SHP77 (cell line): ENCODE measurements around the gene IQCE.
A peak's percentile ranks its signal among the peaks of the same experiment; 100 is the strongest.

Experiments
- DNase-seq, 2 experiments: peaks; one replicate each; lab custom pipeline; 2025; lab: John Stamatoyannopoulos, UW

Gene IQCE

DNA sequence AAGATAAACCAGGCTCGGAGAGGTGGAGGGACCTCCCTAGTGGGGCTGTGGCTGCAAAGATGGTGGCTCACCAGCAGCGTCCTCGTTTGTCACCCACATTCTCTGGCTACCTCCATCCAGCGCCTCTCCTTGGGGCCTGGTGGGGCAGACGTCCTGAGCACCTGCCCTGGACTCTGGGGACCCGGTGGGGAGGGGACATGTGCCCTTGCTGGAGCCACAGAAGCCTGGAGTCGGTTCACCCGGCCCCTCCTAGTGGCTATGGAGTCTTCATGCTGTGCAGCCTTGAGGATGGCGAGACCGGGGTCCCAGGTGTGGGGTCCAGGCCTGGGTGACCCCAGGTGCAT lies 87.5 kb downstream of the IQCE start:
- DNase-seq, result no peak

DNA sequence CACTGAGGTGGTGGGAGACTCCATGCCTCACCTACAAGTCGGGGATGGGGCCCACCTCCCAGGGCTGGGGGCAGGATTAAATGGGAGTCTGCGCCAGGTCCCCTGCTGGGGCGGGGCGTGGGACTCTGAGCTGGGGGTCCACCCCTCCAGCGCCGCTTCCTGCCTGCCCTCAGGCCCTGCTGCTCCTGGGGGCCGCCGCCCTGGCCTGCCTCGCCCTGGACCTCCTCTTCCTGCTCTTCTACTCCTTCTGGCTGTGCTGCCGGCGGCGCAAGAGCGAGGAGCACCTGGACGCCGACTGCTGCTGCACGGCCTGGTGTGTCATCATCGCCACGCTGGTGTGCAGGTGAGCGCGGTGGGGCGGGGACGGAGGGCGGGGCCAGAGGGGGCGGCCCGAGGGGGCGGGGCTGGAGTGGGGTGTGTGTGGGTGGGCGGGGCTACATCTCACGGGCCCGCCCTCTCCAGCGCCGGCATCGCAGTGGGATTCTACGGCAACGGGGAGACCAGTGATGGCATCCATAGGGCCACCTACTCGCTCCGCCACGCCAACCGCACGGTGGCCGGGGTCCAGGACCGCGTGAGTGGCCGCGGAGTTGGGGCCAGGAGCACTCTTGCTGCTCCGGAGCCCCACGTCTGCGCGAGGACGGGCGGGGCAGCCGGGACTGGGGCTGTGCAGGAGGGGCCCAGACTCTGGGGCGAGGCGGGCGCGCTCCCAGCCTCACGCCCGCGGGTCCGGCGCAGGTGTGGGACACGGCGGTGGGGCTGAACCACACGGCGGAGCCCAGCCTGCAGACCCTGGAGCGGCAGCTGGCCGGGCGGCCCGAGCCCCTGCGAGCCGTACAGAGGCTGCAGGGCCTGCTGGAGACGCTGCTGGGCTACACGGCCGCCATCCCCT lies 88.1 kb downstream of the IQCE start:
- no peak for DNase-seq

DNA sequence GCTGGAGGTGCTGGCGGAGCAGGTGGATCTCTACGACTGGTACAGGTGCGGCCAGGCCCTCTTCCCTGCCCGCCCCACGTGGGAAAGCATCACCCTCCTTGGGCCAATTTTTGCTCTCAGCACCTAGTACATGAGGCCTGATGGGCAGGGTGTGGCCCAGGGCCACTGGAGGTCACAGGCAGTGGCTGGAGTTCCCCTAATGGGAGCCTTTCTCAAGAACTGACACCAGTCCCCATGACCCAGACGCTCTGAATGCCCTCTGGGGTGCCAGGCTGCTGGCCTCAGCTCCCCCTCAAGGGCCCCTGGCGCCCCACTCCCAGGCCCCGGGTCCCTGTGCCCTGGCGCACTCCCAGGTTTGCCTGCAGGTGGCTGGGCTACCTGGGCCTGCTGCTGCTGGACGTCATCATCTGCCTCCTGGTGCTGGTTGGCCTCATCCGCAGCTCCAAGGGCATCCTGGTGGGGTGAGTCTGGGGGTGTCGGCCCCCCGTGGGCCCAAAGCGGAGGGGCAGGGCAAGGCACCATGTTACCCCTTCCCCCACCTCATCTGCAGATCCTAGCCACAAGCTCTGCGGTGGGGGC lies 88.9 kb downstream of the IQCE start:
- DNase-seq, result no peak

DNA sequence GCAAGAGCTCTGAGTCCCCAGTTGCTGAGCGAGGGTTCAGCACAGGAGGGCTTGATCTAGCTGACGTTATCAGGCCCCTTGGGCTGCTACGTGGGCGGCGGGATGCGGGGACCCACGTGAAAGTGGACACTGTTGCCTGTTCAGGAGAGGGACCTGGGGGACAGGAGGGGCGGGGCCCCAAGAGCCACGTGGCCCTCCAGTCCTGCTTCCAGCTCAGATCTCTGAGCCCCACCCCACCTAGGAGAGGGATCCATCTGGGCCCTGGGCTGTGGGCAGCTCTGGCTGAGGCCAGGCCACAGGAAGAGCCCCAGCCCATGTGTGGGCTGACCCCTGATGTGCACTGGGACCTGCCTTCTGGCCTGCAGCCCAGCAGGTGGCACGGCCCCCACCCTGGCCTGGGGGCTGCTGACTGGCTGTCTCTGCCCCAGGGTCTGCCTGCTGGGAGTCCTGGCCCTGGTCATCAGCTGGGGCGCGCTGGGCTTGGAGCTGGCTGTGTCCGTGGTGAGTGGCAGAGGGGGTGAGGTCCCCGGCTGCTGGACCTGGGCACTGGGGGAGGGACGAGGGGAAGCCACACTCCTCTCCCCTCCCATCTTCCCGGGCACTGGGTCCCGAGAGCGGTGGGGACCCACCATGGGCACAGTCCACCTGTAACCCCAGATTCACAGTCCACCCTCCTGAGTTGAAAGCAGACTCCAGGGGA lies 90.5 kb downstream of the IQCE start:
- no peak for DNase-seq

DNA sequence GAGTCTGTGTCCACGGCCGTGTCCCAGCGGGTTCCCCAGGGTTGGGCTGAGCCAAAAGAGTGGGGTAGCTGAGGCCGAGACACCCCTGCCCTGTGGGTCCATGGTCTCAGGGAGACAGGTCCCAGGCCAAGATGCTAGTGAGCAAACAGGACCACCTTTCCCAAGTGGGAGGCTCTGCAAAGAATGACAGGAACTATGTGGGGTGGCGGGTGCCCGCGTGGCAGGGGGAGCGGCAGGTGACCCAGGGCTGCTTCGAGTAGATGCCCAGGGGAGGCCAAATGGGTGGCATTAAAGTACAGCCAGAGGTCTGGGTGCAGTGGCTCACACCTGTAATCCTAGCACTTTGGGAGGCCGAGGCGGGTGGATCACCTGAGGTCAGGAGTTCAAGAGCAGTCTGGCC lies 91.2 kb downstream of the IQCE start:
- DNase-seq, result no peak

DNA sequence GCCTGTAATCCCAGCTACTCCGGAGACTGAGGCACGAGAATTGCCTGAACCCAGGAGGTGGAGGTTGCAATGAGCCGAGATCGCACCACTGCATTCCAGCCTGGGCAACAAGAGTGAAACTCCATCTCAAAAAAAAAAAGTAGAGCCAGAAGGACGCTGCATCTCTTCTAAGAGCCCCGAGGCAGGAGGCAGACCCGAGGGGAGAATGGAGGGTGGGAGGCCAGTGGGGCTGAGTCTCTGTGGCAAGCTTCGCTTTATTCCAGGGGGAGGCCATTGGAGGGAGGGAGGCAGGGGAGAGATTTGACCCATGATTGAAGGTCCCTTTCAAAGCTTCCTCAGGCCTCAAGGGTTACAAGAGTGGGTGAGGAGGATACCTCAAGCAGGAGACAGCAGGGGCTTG lies 91.7 kb downstream of the IQCE start:
- no peak for DNase-seq

DNA sequence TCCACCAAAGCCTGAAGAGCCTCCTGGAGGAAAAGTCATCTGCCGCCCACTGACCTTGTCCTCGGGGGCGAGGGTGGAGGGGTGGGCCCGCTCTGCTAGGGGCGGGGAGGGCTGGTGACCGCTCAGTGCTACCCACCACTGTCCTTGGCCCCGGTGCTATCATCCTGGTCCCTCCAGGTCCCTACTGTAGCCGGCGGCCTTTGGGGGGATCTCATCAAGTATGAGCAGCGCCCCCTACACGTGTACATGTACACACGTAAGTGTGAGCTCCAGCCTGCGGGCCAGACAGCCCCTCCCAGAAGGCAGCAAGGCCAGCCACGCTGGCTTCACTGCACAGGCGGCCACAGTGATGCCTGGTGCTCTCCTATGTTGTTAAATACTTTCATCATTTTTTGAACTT lies 92.6 kb downstream of the IQCE start:
- no peak for DNase-seq

DNA sequence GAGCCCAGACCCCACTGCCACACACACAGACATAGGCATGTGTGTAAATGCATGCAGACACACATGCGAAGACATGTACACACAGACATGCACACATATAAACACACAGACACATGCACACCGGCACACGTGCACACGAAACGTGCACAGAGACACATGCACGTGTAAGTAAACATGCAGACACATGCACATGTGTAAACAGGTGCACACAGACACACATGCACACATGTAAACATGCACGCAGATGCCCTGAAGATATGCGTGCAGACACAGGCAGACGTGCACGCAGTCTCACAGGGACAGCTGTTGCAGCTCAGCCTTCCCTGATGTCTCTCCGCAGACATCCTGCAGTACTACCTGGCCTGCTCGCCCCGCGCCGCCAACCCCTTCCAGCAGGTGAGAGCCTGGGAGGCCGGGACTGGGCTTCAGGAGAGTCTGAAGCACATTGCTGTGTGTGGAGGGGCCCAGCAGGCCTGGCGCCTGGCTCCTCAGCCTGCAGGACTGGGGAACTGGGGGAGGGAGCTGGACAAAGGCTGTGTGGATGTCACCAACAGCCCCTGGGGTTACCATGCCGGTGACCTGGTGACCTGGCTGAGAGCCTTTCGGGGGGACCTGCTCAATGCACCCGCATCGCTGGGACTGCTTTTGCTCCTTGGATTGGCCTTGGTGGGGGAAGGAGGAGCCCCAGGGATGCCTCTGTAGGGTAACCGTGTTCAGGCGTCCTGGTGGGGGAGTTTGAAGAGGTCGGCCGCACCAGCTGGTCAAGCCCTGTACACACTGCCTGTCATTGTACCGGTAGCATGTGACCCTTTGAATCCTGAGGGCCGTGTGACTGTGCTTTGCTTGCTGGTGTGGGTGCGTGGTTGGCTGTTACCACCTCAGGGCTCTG lies 93.3 kb downstream of the IQCE start:
- DNase-seq, result no peak

DNA sequence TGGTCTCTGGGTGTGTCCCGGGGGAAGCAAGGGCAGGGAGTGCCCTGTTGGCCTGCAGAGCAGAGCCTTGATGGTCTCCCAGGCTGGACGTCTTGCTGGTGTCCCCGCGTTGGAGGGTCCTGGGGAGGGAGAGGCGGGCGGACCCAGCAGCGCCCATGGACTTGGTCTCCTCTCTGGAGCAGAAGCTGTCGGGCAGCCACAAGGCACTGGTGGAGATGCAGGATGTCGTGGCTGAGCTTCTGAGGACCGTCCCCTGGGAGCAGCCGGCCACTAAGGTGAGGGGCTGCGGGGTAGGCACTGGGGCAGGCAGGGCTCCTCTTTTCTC lies 93.9 kb downstream of the IQCE start:
- DNase-seq, result no peak

DNA sequence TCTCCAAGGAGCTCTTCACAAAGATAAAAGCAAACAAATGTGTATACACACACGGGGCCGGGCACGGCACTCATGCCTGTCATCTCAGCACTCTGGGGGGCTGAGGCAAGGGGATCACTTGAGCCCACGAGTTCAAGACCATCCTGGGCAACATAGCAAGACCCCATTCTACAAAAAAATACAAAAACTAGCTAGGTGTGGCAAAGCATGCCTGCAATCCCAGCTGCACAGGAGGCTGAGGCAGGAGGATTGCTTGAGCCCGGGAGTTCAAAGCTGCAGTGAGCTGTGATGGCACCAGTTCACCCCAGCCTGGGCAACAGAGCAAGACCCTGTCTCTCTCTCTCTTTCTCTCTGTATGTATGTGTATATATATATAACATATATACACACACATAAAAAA lies 95.3 kb downstream of the IQCE start:
- DNase-seq, result peak; percentile 62 to 85

DNA sequence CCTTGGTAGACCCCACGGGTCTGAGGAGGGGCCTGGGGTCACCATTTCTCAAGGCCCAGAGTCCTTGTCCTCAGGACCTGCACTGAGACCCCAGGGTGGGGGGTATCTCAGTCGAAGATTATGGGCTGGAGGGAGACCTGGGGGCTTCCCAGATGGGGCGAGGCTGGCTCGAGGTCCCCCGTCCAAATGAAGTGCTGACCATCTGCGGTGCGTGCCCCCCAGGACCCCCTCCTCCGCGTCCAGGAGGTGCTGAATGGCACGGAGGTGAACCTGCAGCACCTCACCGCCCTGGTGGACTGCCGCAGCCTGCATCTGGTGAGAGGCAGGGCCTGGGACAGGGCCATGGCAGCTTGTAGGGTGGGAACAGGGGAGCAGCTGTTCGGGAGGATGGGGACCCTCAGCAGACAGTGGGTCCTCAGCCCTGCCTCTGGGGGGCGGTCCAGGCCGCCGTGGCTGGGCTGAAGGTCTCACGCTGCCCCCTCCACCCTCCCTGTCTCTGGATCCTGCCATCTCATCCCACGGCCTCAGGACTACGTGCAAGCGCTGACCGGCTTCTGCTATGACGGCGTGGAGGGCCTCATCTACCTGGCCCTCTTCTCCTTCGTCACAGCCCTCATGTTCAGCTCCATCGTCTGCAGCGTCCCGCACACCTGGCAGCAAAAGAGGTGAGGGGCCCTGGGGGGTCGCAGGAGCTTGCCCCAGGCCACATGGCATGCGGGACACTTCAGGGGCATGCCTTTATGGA lies 97.3 kb downstream of the IQCE start:
- no peak for DNase-seq

DNA sequence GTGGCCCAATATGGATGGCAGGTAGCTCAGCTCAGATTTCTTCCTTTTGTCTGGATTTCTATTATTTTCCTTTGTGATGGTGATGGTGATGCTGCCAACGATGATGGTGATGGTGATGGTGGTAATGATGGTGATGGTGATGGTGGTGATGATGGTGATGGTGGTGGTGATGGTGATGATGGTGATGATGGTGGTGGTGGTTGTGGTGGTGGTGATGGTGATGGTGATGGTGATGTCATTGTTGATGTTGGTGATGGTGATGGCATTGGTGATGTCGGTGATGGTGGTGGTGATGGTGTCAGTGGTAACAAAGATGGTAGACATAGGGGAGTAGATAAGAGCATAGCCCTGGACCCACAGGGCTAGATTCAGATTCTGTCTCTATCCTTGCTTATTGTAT lies 98.4 kb downstream of the IQCE start:
- DNase-seq, result no peak

DNA sequence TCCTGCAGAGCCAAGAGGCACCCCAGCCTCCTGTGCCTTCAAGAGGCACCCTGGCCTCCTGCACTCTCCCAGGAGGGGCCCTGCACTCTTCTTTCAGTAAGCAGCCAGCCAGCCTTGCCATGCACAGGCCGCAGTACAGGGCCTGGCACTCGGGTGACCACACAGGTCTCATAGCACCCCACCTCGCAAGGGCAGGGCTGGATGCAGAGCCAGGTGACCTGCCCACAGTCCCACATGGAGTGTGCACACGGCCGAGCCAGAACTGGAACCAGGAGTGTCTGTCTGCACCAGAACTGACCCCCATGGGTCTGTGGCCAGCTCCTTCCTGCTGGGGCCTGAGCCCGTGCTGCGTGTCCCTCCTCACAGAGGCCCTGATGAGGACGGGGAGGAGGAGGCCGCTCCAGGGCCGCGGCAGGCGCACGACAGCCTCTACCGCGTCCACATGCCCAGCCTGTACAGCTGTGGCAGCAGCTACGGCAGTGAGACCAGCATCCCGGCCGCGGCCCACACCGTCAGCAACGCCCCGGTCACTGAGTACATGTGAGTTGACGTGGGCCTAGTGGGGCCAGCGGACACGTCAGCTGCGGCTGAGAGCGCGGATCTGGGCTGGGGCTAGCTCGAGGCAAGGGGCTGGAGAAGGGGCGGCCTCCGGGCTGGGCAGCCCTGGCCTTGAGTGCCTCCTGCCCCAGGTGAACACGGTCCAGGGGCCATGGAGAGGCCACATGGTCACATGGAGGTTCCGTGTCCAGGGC lies 99.3 kb downstream of the IQCE start:
- DNase-seq, result no peak

DNA sequence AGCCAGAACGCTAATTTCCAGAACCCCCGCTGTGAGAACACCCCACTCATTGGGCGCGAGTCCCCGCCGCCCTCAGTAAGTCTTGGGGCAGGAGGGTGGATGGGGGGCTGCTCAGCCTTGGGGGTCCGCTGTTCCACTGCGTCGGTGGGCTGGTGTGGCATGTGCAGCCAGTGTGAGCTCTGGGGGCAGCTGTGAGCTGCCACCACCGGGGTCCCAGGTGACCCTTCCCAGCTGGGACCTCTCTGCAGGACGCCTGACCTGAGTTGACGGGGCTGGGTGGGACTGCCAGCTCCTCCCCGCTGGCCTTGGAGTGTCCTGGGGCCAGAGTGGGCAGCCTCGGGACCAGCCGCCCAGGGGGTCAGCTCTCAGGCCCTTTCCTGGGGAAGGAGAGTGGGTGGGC lies 100.2 kb downstream of the IQCE start:
- DNase-seq, result no peak

DNA sequence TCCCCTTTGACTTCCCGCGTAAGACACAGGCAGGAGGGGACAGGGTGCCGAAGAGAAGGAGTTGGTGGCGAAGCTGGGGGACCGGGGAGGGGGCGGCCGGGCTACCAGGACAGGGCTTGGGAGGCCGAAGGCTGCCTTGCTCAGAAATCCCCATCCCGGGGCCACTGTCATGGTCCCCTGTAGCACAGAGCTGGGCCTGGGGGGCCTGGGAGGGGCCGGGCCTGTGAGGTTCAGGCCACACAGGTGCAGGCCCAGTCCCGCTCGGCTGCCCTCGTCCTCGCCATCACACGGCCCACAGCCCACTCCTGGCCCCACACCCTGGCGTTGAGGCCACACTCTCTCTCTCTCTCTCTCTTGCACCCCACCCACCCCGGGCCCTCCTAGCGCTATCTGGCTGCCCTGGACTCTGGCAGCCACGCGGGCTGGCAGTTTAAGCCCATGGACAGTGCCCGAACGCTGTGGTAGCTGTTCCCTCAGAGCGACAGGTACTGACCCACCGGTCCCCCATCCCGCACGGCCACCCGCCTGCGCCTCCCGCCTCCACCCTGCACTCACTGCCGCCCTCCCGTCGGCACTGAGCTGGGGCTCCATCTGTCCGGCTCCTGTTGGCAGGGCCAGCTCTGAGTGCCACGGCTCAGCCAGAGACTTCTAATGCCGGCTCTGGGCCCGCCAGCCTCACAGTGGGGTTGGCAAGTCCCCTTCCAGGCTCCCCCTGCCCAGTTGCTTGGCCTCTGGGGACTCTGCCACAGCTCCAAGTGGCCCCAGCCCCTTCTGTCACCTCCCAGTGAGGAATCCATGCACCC lies 101.0 kb downstream of the IQCE start:
- no peak for DNase-seq

DNA sequence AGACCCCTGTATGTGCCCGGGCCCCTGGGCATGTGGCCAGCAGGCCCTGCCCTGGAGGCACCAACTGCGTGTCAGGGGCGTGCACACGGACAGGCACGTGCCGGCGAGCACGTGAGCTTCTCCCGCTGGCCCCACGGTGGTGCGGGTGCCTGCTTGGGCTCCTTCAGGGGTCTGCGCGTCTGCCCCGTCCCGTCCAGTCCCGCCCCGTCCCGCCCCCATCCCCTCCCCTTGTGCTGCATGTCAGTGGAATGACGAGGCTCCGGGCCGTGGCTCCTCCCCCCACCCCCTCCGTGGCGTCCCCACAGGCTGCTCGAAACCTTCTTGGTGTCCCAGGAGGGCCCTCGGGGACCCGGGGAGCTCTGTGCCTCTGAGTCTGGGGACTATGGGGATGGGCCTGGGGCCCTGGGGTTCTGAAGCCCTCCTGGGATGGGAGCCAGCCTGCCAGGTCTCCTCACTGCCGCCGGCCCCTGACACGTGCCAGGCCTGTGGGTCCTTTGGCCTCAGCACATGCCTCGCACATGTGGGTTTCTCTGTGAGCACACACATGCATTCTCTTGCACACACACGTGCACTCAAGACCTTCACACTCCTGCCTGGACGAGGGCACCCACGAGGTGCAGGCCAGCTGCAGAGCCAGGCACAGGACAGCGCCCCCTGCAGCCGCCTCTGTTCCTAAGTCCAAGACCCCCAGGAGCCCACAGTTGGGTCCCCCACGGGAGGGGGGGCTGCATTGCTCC lies 101.7 kb downstream of the IQCE start:
- no peak for DNase-seq

DNA sequence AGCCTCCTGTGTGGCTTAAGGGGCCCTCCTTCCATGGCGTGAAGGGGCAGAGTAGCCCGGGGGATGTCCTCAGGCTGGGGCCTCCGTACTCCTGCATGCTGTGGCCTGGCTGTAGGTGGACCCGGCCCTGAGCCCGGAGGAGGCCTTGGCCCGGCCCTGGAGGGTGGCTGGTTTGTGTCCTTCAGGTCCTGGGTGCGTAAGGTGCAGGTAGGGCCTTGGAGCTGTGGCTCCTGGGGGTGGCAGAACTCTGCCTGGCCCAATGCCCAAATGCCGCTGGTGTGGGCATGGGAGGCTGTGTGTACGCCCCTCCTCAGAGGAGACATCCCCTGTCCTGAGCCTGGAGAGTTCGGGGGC lies 102.3 kb downstream of the IQCE start:
- no peak for DNase-seq

DNA sequence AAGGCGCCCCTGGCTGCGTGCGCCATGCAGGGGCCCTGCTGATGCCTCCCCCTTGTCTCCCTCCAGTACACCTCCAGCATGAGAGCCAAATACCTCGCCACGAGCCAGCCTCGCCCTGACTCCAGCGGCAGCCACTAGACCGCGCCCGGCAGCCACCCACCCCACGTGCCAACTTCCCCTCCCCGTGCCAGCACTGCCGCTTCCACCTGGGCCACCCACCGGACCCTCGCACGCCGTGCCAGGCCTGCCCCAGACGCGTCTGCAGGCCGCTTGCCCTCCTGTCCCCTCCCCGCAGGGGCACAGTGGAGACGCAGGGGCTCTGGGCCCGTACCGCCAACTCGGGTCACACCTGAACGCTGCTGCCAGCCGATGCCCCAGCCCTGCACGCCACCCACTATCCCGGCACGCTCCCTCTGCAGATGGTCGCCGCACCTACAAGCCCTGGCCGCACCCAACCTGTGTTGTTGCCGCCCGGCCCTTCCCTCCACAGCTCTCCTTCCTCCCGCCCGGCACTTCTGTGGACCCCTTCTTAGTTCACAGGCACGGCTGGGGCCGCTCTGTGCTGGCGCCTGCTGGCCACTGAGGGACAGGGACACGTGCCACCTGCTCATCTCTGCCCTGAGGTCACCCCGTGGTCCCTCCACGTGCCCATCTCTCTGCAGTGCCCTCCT lies 103.0 kb downstream of the IQCE start:
- DNase-seq, result no peak
